Measurements from ENCODE around the gene ERC2. TPM values are rescaled to one million over a fixed set of nuclear protein-coding genes. Genes with fewer than 3 reads are reported as not detected.

The ERC2 gene
- total and polyA plus RNA-seq, 2 of the 8 experiments (the other 6 are each of a cell fraction or from before 2014, with no cell fraction given), result 16.4 to 22.8 TPM

DNA sequence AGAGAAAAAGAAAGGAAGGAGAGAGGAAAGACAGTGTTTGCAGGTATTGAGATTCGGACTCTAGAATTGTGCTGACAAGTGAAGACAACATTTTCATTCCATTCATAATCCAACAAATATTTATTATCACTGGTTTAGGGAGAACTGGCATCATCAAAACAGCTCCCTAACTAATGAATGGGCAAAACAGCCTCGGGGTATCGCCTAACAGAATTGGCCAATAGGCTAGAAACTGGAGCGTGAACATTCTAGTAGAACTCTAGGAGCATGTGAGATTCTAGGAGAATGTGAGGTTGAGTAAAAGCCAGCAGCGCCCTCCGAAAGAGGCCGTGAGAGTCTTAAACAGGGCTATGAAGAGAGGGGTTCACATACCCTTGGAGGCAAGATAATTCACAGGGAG lies 759.3 kb downstream of the ERC2 start:
- Histone ChIP-seq H3K4ac (replicated peaks; ENCODE audit: insufficient read length, low read depth, low read length) (no peak overlapping the region), H2BK20ac (ENCODE audit: low read length) (no peak overlapping the region), H3K9ac (replicated peaks in 1 of 4; ENCODE audit: extremely low read depth in 1 of 4, low read depth in 3 of 4, low read length in 3 of 4) (no peak overlapping the region), H4K5ac (ENCODE audit: insufficient read length, low read depth, low read length) (no peak overlapping the region), H3K27me3 (replicated peaks in 1 of 4; ENCODE audit: control insufficient read depth in 3 of 4, extremely low read depth in 1 of 4, insufficient read depth in 3 of 4, low read length in 3 of 4) (no peaks in the 10 kb centered on the region), H3K4me1 (replicated peaks in 1 of 4; ENCODE audit: control insufficient read depth in 3 of 4, insufficient read depth in 4 of 4, low read length in 3 of 4) (no peaks in the 10 kb centered on the region), H2BK5ac (ENCODE audit: low read depth, low read length) (no peak overlapping the region), H3K79me2 (ENCODE audit: control insufficient read depth in 1 of 2, insufficient read depth in 2 of 2, low read length in 2 of 2) (no peaks in the 10 kb centered on the region), H2AFZ (ENCODE audit: low read length) (no peak overlapping the region), H2BK15ac (ENCODE audit: low read length) (0 out of 2 replicates have a peak overlapping the region, but pooled peaks have one; percentile 32), H3K4me3 (ENCODE audit: extremely low read depth in 1 of 4, insufficient read depth in 2 of 4, low read depth in 3 of 4, low read length in 4 of 4) (no peak overlapping the region), H2AK5ac (ENCODE audit: low read depth, low read length) (no peak overlapping the region), H2BK12ac (ENCODE audit: low read depth, low read length) (no peak overlapping the region), H3K27ac (ENCODE audit: low read depth, low read length) (no peak overlapping the region), H3K23ac (ENCODE audit: insufficient read length) (no peak overlapping the region), H3K4me2 (ENCODE audit: insufficient read depth in 1 of 2, low read depth in 2 of 2, low read length in 2 of 2) (no peak overlapping the region), H4K8ac (ENCODE audit: extremely low read depth, insufficient read depth, low read length) (no peak overlapping the region), H4K20me1 (replicated peaks in 1 of 2; ENCODE audit: control insufficient read depth in 1 of 2, insufficient read depth in 2 of 2, low read length in 2 of 2) (no peaks in the 10 kb centered on the region), H4K91ac (replicated peaks; ENCODE audit: insufficient read length, low read length) (no peak overlapping the region), H3K23me2 (ENCODE audit: low read depth, low read length) (no peaks in the 10 kb centered on the region), H3K79me1 (ENCODE audit: low read depth, low read length) (no peaks in the 10 kb centered on the region), H2BK120ac (replicated peaks; ENCODE audit: low read depth, low read length) (no peak overlapping the region), H3K9me3 (ENCODE audit: insufficient read depth in 2 of 2, low read depth in 1 of 2, low read length in 1 of 2) (no peaks in the 10 kb centered on the region), H3K14ac (ENCODE audit: insufficient read length) (no peak overlapping the region), H3K56ac (replicated peaks; ENCODE audit: insufficient read length, low read depth, low read length) (no peak overlapping the region), H3K18ac (ENCODE audit: extremely low read depth, low read length) (no peak overlapping the region), H3K36me3 (ENCODE audit: control insufficient read depth in 2 of 4, insufficient read depth in 4 of 4, low read length in 3 of 4) (no peaks in the 10 kb centered on the region)
- FAIRE-seq (no peak), DNase-seq (ENCODE audit: low read depth in 1 of 2, low spot score in 2 of 2) (no peak)
- ChIA-PET POLR2A (ENCODE audit: partially characterized antibody) (interaction anchor here (1.4 kb wide), 1 partner anchor 11 kb away, joined by 3 read pairs; no protein-coding TSS in a partner anchor), CTCF (ENCODE audit: partially characterized antibody) (interaction anchor here (5.2 kb wide), 1 partner anchor 13 kb away, joined by 18 read pairs; no protein-coding TSS in a partner anchor)
- WGBS, 2 experiments (ENCODE audit: extremely low coverage in 1 of 2, insufficient coverage in 1 of 2, insufficient read length in 1 of 2, insufficient replicate concordance in 2 of 2, low coverage in 1 of 2, low lambda C conversion rate in 2 of 2, missing lambda C conversion rate in 1 of 2), result 92% methylated on average over 7 of the region's 7 CpGs; no CpG with 5 or more reads in 1 of the 2 experiments
- TF ChIP-seq TAF1 (IDR thresholded peaks at IDR 0.05; ENCODE audit: low read depth, low read length) (no peak), KDM4A (IDR thresholded peaks at IDR 0.05; ENCODE audit: low read depth, low read length, severe bottlenecking) (no peak), MAFK (IDR thresholded peaks at IDR 0.05; ENCODE audit: low read depth, low read length) (no peak), CREB1 (IDR thresholded peaks at IDR 0.05) (no peak)

Measured in H1 (cell line).